Endothelial cell of umbilical vein (primary cell): ENCODE data around the gene MMRN1. TPM values are rescaled to one million over a fixed set of nuclear protein-coding genes. Genes with fewer than 3 reads are reported as not detected.

Source experiments
- BruUV-seq: library from RNA; stranded (reverse); fragments of 400-500 nt; replicated peaks from 2 replicates; lab custom pipeline; 2021; lab: Mats Ljungman, UMichigan
- CTCF ChIA-PET: fragments of 300-600, 350-600 bp; sonication (Branson Sonifier 250); formaldehyde crosslinking; loops from one replicate; lab custom pipeline; 2021; ENCODE audit warnings: antibody characterized with exemption, inconsistent platforms; lab: Charles Lee
- POLR2A ChIA-PET: fragments of 300-600, 350-600 bp; sonication (Branson Sonifier 250); formaldehyde crosslinking; loops from one replicate; lab custom pipeline; 2021; ENCODE audit warnings: antibody characterized with exemption, inconsistent platforms; lab: Charles Lee
- DNase-seq: peaks from one replicate; pipeline ENCODE4 v3.0.0-alpha.2; 2011; ENCODE audit warnings: low read depth, low spot score
- FAIRE-seq: peaks from 2 replicates; lab custom pipeline; 2011; peaks lifted over from hg19 to GRCh38; lab: Jason Lieb, UNC
- H2AFZ ChIP-seq: 2 replicates; pipeline ENCODE4 v1.6.0; 2012; ENCODE audit warnings: low read depth, low read length, control low read depth, inconsistent platforms
- H3K27ac ChIP-seq: 2 replicates; pipeline ENCODE4 v1.5.1; 2011; ENCODE audit warnings: low read depth, mild to moderate bottlenecking, control low read depth, low read length, moderate library complexity; ENCODE audit not compliant: insufficient read depth
- H3K27me3 ChIP-seq, 2 experiments: 2 replicates each; pipeline versions ENCODE4 v1.6.0 to v1.6.1; 2011; ENCODE audit warnings: low read length in 2 of 2, mixed read lengths in 1 of 2; ENCODE audit not compliant: control insufficient read depth in 2 of 2, insufficient read depth in 2 of 2
- H3K36me3 ChIP-seq, 2 experiments: 2 replicates in 1 of 2; 3 replicates in 1 of 2; pipeline ENCODE4 v1.5.1; 2011; ENCODE audit warnings: low read length in 2 of 2, mild to moderate bottlenecking in 1 of 2, moderate library complexity in 1 of 2; ENCODE audit not compliant: control insufficient read depth in 2 of 2, insufficient read depth in 2 of 2; ENCODE audit errors: extremely low read depth in 1 of 2
- H3K4me1 ChIP-seq: 3 replicates; pipeline ENCODE4 v1.5.1; 2011; ENCODE audit warnings: mild to moderate bottlenecking, low read length; ENCODE audit not compliant: control insufficient read depth, insufficient read depth; ENCODE audit errors: extremely low read depth
- H3K4me2 ChIP-seq: 2 replicates; pipeline ENCODE4 v1.6.1; 2011; ENCODE audit warnings: low read length, control low read depth, mixed read lengths; ENCODE audit not compliant: insufficient read depth
- H3K4me3 ChIP-seq, 3 experiments: fragments of 200-600 bp in 1 of 3; sonication (generic), shearing (Covaris generic) in 1 of 3; replicated peaks in 1 of 3; 2 replicates each; pipeline ENCODE4 v1.5.1; 2011 to 2016; ENCODE audit warnings: control low read depth in 3 of 3, low read length in 3 of 3, mild to moderate bottlenecking in 2 of 3, inconsistent platforms in 1 of 3, low read depth in 1 of 3, moderate library complexity in 1 of 3; ENCODE audit not compliant: insufficient read depth in 1 of 3
- H3K79me2 ChIP-seq: 2 replicates; pipeline ENCODE4 v1.6.0; 2012; ENCODE audit warnings: low read length, inconsistent platforms; ENCODE audit not compliant: control insufficient read depth, insufficient read depth
- H3K9ac ChIP-seq: replicated peaks from 2 replicates; pipeline ENCODE3; 2011; ENCODE audit warnings: low read length, control low read depth; ENCODE audit not compliant: insufficient read depth; ENCODE audit errors: extremely low read depth
- H3K9me1 ChIP-seq: replicated peaks from 3 replicates; pipeline ENCODE4 v1.6.0; 2011; ENCODE audit warnings: mild to moderate bottlenecking, low read length; ENCODE audit not compliant: control insufficient read depth, insufficient read depth; ENCODE audit errors: extremely low read depth
- H3K9me3 ChIP-seq: replicated peaks from 2 replicates; pipeline ENCODE4 v1.5.1; 2012; ENCODE audit warnings: low read length, inconsistent platforms; ENCODE audit not compliant: control insufficient read depth, insufficient read depth
- H4K20me1 ChIP-seq: replicated peaks from 2 replicates; pipeline ENCODE3; 2011; ENCODE audit warnings: mild to moderate bottlenecking, low read length; ENCODE audit not compliant: control insufficient read depth, insufficient read depth; ENCODE audit errors: extremely low read depth
- CTCF ChIP-seq, 2 donors: IDR thresholded peaks; 1 replicate in 1 of 2; 2 replicates in 1 of 2; pipeline ENCODE4 v1.5.1; 2011; ENCODE audit warnings: low read length in 2 of 2, mild to moderate bottlenecking in 2 of 2, moderate library complexity in 2 of 2, control low read depth in 1 of 2, inconsistent platforms in 1 of 2, low read depth in 1 of 2; ENCODE audit not compliant: insufficient read depth in 1 of 2; ENCODE audit errors: extremely low read depth in 1 of 2
- EZH2 ChIP-seq: IDR thresholded peaks from 2 replicates; pipeline ENCODE4 v1.6.1; 2012; ENCODE audit warnings: borderline replicate concordance, low read depth, mild to moderate bottlenecking, moderate library complexity, low read length, inconsistent platforms; ENCODE audit not compliant: severe bottlenecking
- FOS ChIP-seq: IDR thresholded peaks from 2 replicates; pipeline ENCODE4 v1.6.1; 2011; ENCODE audit warnings: mild to moderate bottlenecking, low read length, moderate library complexity, borderline replicate concordance; ENCODE audit not compliant: insufficient read depth
- GATA2 ChIP-seq: IDR thresholded peaks from 2 replicates; pipeline ENCODE4 v1.7.0; 2011; ENCODE audit warnings: low read depth, mild to moderate bottlenecking, moderate library complexity, mixed read lengths, low read length; ENCODE audit not compliant: insufficient read length, insufficient read depth
- JUN ChIP-seq: IDR thresholded peaks from 2 replicates; pipeline ENCODE4 v1.6.1; 2011; ENCODE audit warnings: borderline replicate concordance, low read depth; ENCODE audit not compliant: insufficient read length, insufficient read depth
- MAX ChIP-seq: IDR thresholded peaks from 2 replicates; pipeline ENCODE4 v1.6.1; 2011; ENCODE audit not compliant: insufficient read depth, insufficient read length
- MYC ChIP-seq: IDR thresholded peaks from one replicate; pipeline ENCODE4 v1.6.1; 2011; ENCODE audit warnings: mild to moderate bottlenecking, low read depth, low read length
- POLR2A ChIP-seq: IDR thresholded peaks from 2 replicates; pipeline ENCODE4 v1.6.1; 2012; ENCODE audit warnings: low read depth, mild to moderate bottlenecking, control low read depth, low read length
- POLR2AphosphoS5 ChIP-seq: IDR thresholded peaks from 2 replicates; pipeline ENCODE4 v1.6.1; 2012; ENCODE audit warnings: low read depth, mild to moderate bottlenecking, control low read depth, low read length, moderate library complexity; ENCODE audit not compliant: insufficient read depth
- dilution Hi-C: fragments of 300-500 bp; cut with MboI; formaldehyde crosslinking; loops from one replicate; pipeline ENCODE4 v1.15.0; 2019; ENCODE audit warnings: low sequenced_read_pairs; ENCODE audit not compliant: extremely low pct_ligation_motif_present
- intact Hi-C: fragments of 100-400 bp; cut with micrococcal nuclease; formaldehyde crosslinking; loops from one replicate; pipeline ENCODE4 v1.10.0; 2022
- polyA plus RNA-seq, 4 experiments: library from polyadenylated mRNA; depleted of rRNA in 3 of 4; stranded (reverse) in 3 of 4; unstranded in 1 of 4; fragments of >200 nt; gene quantifications; 2 replicates each; pipeline versions ENCODE4 v1.2.1 to v1.2.3, GENCODE V29; 2011 to 2012; ENCODE audit warnings: missing spikeins in 1 of 4
- total RNA-seq: library from RNA; stranded (reverse); gene quantifications from 2 replicates; pipeline ENCODE4 v1.2.3, GENCODE V29; 2021

The MMRN1 gene
- total and polyA plus RNA-seq, 2 donors (not counting 3 experiments of a cell fraction or from before 2014, with no cell fraction given) = 143 to 414 TPM

- no peaks in the 10 kb centered on the region for H3K36me3 ChIP-seq
- H3K27me3 ChIP-seq = no peaks in the 10 kb centered on the region
- H3K4me3 ChIP-seq = no peak overlapping the region
- ChIA-PET CTCF (interaction anchor here (0.8 to 4.7 kb wide), 4 partner anchors 10 to 41 kb away, joined by 3 to 28 read pairs (median 5); partner anchors contain the start of genes MMRN1 and SNCA), POLR2A (no interaction called here)
- no peak for TF ChIP-seq CTCF (IDR thresholded peaks at IDR 0.05; ENCODE audit: extremely low read depth in 1 of 2, insufficient read depth in 1 of 2, low read depth in 1 of 2, low read length in 2 of 2)
- no peak for TF ChIP-seq JUN
- no peak for TF ChIP-seq POLR2AphosphoS5
- no peak for TF ChIP-seq MAX
- TF ChIP-seq GATA2 = no peak
- TF ChIP-seq FOS = no peak
- TF ChIP-seq MYC = no peak
- TF ChIP-seq POLR2A = no peak
- no peak for TF ChIP-seq EZH2
- H3K4me2 ChIP-seq = no peak overlapping the region
- H3K9ac ChIP-seq = no peak overlapping the region
- no peaks in the 10 kb centered on the region for H3K79me2 ChIP-seq
- dilution Hi-C loops = no loop called here
- DNase-seq = no peak
- no peak overlapping the region for H3K27ac ChIP-seq
- no peaks in the 10 kb centered on the region for H3K9me1 ChIP-seq
- no peaks in the 10 kb centered on the region for H4K20me1 ChIP-seq
- peaks cover 10% of the 10 kb centered on the region for H3K4me1 ChIP-seq
- H3K9me3 ChIP-seq = no peaks in the 10 kb centered on the region
- no peak for FAIRE-seq
- BruUV-seq = no TSS peak
- intact Hi-C loops = no loop called here
- no peak overlapping the region for H2AFZ ChIP-seq
These were observed 16.0 kb upstream of the MMRN1 start for GRCh38 chr4:89878611-89879010.
